Fibroblast of lung (primary cell): ENCODE measurements around the gene ITSN1. TPM values are rescaled to one million over a fixed set of nuclear protein-coding genes. Genes with fewer than 3 reads are reported as not detected.
"Not testable (repeated sequence)": the region's sequence is repeated elsewhere in the genome, so short reads cannot be mapped to it uniquely, and the experiment has no call there.

ENCODE experiments used
- DNase-seq, 2 donors: peaks; one replicate each; pipeline versions ENCODE4 v3.0.0 to v3.0.0-alpha.2; 2010; ENCODE audit warnings: low read depth in 2 of 2
- H2AFZ ChIP-seq: 2 replicates; pipeline ENCODE4 v1.5.1; 2012; ENCODE audit warnings: low read length, control low read depth, inconsistent platforms
- H3K27ac ChIP-seq: 2 replicates; pipeline ENCODE4 v1.5.1; 2011; ENCODE audit warnings: low read length, control low read depth; ENCODE audit not compliant: insufficient read depth
- H3K27me3 ChIP-seq: 2 replicates; pipeline ENCODE4 v1.5.1; 2011; ENCODE audit warnings: mild to moderate bottlenecking, low read length; ENCODE audit not compliant: control insufficient read depth, insufficient read depth
- H3K36me3 ChIP-seq: 2 replicates; pipeline ENCODE4 v1.5.1; 2011; ENCODE audit warnings: low read length; ENCODE audit not compliant: control insufficient read depth, insufficient read depth
- H3K4me1 ChIP-seq: 2 replicates; pipeline ENCODE4 v1.5.1; 2011; ENCODE audit warnings: low read length; ENCODE audit not compliant: control insufficient read depth, insufficient read depth; ENCODE audit errors: extremely low read depth
- H3K4me2 ChIP-seq: 2 replicates; pipeline ENCODE4 v1.5.1; 2011; ENCODE audit warnings: low read length, control low read depth; ENCODE audit not compliant: insufficient read depth; ENCODE audit errors: extremely low read depth
- H3K4me3 ChIP-seq, 4 experiments: fragments of 200-600 bp in 1 of 4; sonication (generic) in 1 of 4; replicated peaks in 1 of 4; 2 replicates each; pipeline ENCODE4 v1.5.1; 2011 to 2016; ENCODE audit warnings: low read length in 4 of 4, low read depth in 3 of 4, mild to moderate bottlenecking in 3 of 4, control low read depth in 2 of 4, inconsistent platforms in 1 of 4, mixed read lengths in 1 of 4; ENCODE audit not compliant: insufficient read depth in 1 of 4; ENCODE audit errors: control extremely low read depth in 1 of 4
- H3K79me2 ChIP-seq: 2 replicates; pipeline ENCODE4 v1.5.1; 2012; ENCODE audit warnings: mild to moderate bottlenecking, low read length, inconsistent platforms; ENCODE audit not compliant: control insufficient read depth, insufficient read depth
- H3K9ac ChIP-seq: 2 replicates; pipeline ENCODE4 v1.5.1; 2011; ENCODE audit warnings: mild to moderate bottlenecking, low read length, control low read depth; ENCODE audit not compliant: insufficient read depth
- H3K9me3 ChIP-seq: 2 replicates; pipeline ENCODE4 v1.5.1; 2012; ENCODE audit warnings: low read depth, low read length; ENCODE audit not compliant: control insufficient read depth, insufficient read depth
- H4K20me1 ChIP-seq: 2 replicates; pipeline ENCODE4 v1.5.1; 2011; ENCODE audit warnings: low read length; ENCODE audit not compliant: control insufficient read depth, insufficient read depth; ENCODE audit errors: extremely low read depth
- CTCF ChIP-seq, 2 donors: IDR thresholded peaks in 1 of 2; conservative IDR thresholded peaks in 1 of 2; 1 replicate in 1 of 2; 2 replicates in 1 of 2; pipeline ENCODE4 v1.5.1; 2011 to 2012; ENCODE audit warnings: low read length in 2 of 2, control low read depth in 1 of 2, inconsistent platforms in 1 of 2, low read depth in 1 of 2, mild to moderate bottlenecking in 1 of 2
- EZH2 ChIP-seq: IDR thresholded peaks from 2 replicates; pipeline ENCODE4 v1.5.1; 2012; ENCODE audit warnings: low read length, control low read depth, mild to moderate bottlenecking; ENCODE audit errors: missing control alignments
- polyA plus RNA-seq, 2 donors: library from polyadenylated mRNA; depleted of rRNA in 1 of 2; stranded (reverse) in 1 of 2; unstranded in 1 of 2; fragments of >200 nt; gene quantifications; 2 replicates each; pipeline ENCODE4 v1.2.1, GENCODE V29; 2011 to 2012; ENCODE audit warnings: missing spikeins in 1 of 2
- total RNA-seq: library from RNA; depleted of rRNA; stranded (reverse); fragments of >200 nt; gene quantifications from 2 replicates; pipeline ENCODE4 v1.2.1, GENCODE V29; 2014

ITSN1 gene
- total and polyA plus RNA-seq, 2 donors (not counting 1 experiment from before 2014, with no cell fraction given), result 34.7 to 63.1 TPM

GRCh38 chr21:33931052-33931798, 288.9 kb downstream of the ITSN1 start:
- not testable (repeated sequence) for H3K27me3 ChIP-seq, H3K9me3 ChIP-seq, H3K79me2 ChIP-seq, H4K20me1 ChIP-seq, H3K4me1 ChIP-seq, H3K36me3 ChIP-seq
- Histone ChIP-seq H3K9ac (peak overlapping the region; percentile 42), H3K4me2 (peak overlapping the region; percentile 90), H3K27ac (peak overlapping the region; percentile 5), H3K4me3 (peak overlapping the region; percentile 5 to 68 (median 35)), H2AFZ (peak overlapping the region; percentile 99)
- DNase-seq, result peak in 1 of 2 donors; percentile 23

- Histone ChIP-seq H3K79me2 (no peaks in the 10 kb centered on the region), H3K4me2 (peak overlapping the region; percentile 90), H3K9ac (peak overlapping the region; percentile 42), H3K4me1 (peaks cover 2% of the 10 kb centered on the region), H3K27ac (peak overlapping the region; percentile 5), H3K4me3 (peak overlapping the region; percentile 5 to 68 (median 48)), H3K36me3 (no peaks in the 10 kb centered on the region), H3K9me3 (no peaks in the 10 kb centered on the region), H2AFZ (peak overlapping the region; percentile 99), H4K20me1 (no peaks in the 10 kb centered on the region), H3K27me3 (no peaks in the 10 kb centered on the region)
- TF ChIP-seq EZH2 (no peak), CTCF (conservative IDR thresholded peaks at IDR 0.05 in 1 of 2, IDR thresholded peaks at IDR 0.05 in 1 of 2; ENCODE audit: low read depth in 1 of 2, low read length in 2 of 2) (no peak)
- DNase-seq, result peak in 1 of 2 donors; percentile 58
Observed at GRCh38 chr21:33931799-33932390, 289.6 kb downstream of the ITSN1 start.

- H3K4me3 ChIP-seq, result peak overlapping the region in 1 of 4 experiments; percentile 56
- no peak overlapping the region for H3K27ac ChIP-seq
- no peaks in the 10 kb centered on the region for H3K79me2 ChIP-seq
- no peak for DNase-seq
- H3K9ac ChIP-seq, result no peak overlapping the region
- TF ChIP-seq EZH2 (no peak), CTCF (conservative IDR thresholded peaks at IDR 0.05 in 1 of 2, IDR thresholded peaks at IDR 0.05 in 1 of 2; ENCODE audit: low read depth in 1 of 2, low read length in 2 of 2) (no peak)
- peak overlapping the region; percentile 90 for H3K4me2 ChIP-seq
- H3K9me3 ChIP-seq, result no peaks in the 10 kb centered on the region
- H3K4me1 ChIP-seq, result peaks cover 2% of the 10 kb centered on the region
- H3K36me3 ChIP-seq, result no peaks in the 10 kb centered on the region
- H2AFZ ChIP-seq, result no peak overlapping the region
- H4K20me1 ChIP-seq, result no peaks in the 10 kb centered on the region
- no peaks in the 10 kb centered on the region for H3K27me3 ChIP-seq
Observed at GRCh38 chr21:33932731-33933130, 290.4 kb downstream of the ITSN1 start.
